ENCODE results near the gene ZNF768.

DNA sequence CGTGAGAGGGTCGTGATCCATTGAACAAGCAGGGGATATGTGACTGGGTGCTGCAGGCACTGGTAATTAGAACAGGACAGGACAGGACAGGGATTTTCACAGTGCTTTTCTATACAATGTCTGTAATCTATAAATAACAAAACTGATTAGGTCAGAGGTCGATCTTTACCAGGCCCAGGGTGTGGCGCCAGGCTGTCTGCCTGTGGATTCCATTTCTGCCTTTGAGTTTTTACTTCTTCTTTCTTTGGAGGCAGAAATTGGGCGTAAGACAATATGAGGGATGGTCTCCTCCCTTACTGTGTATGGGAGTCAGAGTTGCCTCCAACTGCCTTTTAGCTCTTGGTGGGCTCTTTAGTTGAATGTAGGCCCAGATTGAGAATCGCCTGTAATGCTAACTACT lies 33.3 kb upstream of the ZNF768 start:
- TF ChIP-seq, protein P1, sequence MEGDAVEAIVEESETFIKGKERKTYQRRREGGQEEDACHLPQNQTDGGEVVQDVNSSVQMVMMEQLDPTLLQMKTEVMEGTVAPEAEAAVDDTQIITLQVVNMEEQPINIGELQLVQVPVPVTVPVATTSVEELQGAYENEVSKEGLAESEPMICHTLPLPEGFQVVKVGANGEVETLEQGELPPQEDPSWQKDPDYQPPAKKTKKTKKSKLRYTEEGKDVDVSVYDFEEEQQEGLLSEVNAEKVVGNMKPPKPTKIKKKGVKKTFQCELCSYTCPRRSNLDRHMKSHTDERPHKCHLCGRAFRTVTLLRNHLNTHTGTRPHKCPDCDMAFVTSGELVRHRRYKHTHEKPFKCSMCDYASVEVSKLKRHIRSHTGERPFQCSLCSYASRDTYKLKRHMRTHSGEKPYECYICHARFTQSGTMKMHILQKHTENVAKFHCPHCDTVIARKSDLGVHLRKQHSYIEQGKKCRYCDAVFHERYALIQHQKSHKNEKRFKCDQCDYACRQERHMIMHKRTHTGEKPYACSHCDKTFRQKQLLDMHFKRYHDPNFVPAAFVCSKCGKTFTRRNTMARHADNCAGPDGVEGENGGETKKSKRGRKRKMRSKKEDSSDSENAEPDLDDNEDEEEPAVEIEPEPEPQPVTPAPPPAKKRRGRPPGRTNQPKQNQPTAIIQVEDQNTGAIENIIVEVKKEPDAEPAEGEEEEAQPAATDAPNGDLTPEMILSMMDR (IDR thresholded peaks at IDR 0.05), result no peak
- TF ChIP-seq POLR2A (IDR thresholded peaks at IDR 0.05), result no peak

Data from uterus (tissue), 2 donors.